MG63 (cell line): ENCODE measurements around the gene TMEM60. TPM values are rescaled to one million over a fixed set of nuclear protein-coding genes. Genes with fewer than 3 reads are reported as not detected.
A peak's percentile ranks its signal among the peaks of the same experiment; 100 is the strongest.

ENCODE experiments used
- DNase-seq: peaks from one replicate; pipeline ENCODE4 v3.0.0-alpha.2; 2020
- H3K27me3 ChIP-seq: fragments of 250-450 bp; sonication (Bioruptor Pico); 2 replicates; pipeline ENCODE4 v1.5.1; 2020; ENCODE audit warnings: mild to moderate bottlenecking, moderate library complexity
- H3K36me3 ChIP-seq: fragments of 250-450 bp; sonication (Bioruptor Pico); 2 replicates; pipeline ENCODE4 v1.5.1; 2020; ENCODE audit warnings: mild to moderate bottlenecking, moderate library complexity
- H3K4me3 ChIP-seq: fragments of 250-450 bp; sonication (Bioruptor Pico); 2 replicates; pipeline ENCODE4 v1.5.1; 2020; ENCODE audit warnings: mild to moderate bottlenecking, moderate library complexity
- H3K9me3 ChIP-seq: fragments of 250-450 bp; sonication (Bioruptor Pico); 2 replicates; pipeline ENCODE4 v1.5.1; 2020; ENCODE audit warnings: mild to moderate bottlenecking, moderate library complexity
- total RNA-seq: library from RNA; depleted of rRNA; stranded (reverse); fragments of >200 nt; shearing (Covaris generic); gene quantifications from 2 replicates; pipeline ENCODE4 v1.2.3, GENCODE V29; 2014; ENCODE audit warnings: low replicate concordance; rRNA removed

TMEM60 gene
- total RNA-seq, 1 experiment from 2014 or later = 6.0 TPM

DNA sequence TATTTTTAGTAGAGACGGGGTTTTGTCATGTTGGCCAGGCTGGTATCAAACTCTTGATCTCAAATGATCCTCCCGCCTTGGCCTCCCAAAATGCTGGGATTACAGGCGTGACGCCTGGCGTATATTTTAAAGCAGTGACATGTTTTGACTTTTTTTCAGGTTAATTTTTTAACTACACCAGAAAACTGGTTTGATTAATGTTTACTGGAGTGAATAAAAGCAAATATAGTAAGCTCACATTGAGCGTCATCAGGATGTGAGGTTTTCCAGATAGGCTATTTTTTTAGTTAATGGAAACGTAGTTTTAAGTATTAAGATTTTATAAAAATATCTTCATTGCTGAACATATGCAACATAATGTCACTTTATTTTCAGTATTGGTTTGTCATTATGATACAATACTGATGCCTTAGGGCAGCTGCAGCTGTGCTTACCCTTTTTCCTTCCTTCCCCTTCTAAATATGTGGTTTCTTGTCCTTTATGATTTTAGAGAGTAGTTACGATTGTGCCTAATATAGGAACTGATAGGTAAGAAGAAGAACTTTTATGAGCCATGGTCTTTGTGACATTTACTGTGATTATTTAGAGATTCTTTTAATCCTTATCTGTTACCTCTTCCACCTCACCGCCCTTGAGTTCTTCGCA is 37.3 kb downstream of the TMEM60 start:
- DNase-seq = no peak
- H3K27me3 ChIP-seq = no peaks in the 10 kb centered on the region
- H3K9me3 ChIP-seq = no peaks in the 10 kb centered on the region
- no peak overlapping the region for H3K4me3 ChIP-seq
- no peaks in the 10 kb centered on the region for H3K36me3 ChIP-seq

DNA sequence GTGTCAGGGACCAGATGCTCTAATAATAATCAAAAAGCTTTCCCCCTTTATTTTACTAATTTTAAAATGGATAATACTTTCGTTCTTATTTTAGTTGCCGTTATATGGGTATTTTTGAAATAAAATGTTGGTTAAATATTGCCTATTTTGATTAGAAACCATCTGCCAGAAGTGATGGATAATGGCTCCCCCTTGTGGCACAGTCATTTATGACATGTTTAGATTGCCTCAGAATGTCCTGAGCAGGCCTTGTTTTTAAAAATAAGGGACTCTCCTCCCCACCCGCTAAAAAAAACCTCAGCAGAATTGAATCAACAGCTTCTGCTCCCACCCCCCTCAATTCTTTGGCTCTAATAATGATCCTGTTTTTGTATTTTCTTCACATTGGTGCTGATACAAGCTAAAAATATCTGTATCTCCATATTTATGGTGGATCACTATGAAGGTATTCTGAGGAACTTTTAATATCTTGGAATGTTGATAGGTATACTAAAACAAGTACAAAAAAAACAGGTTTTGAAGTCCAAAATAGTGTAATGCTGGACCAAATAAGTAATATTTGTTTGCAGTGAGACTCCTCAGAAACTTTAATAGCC is 38.8 kb downstream of the TMEM60 start:
- no peaks in the 10 kb centered on the region for H3K36me3 ChIP-seq
- peak; percentile 16 for DNase-seq
- H3K4me3 ChIP-seq = no peak overlapping the region

DNA sequence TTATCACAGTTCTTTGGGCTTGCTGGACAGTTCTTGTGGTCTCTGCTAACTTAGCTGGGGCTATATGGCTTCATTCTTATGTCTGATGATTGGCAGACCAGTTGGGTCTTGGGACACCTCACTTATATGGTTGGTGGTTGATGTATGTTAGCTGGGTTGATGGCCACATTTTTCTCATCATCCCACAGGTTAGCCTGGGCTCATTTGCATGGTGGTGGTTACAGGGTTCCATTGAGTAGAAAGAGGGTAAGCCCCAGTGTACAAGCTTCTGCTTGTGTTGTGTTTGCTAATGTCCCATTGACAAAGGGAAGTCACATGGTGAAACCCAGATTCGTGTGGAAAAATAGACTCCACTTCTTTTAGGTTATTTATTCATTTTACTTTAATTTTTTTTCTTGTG is 40.6 kb downstream of the TMEM60 start:
- no peaks in the 10 kb centered on the region for H3K36me3 ChIP-seq
- H3K9me3 ChIP-seq = no peaks in the 10 kb centered on the region
- H3K4me3 ChIP-seq = no peak overlapping the region
- no peak for DNase-seq
- no peaks in the 10 kb centered on the region for H3K27me3 ChIP-seq

More for the DNA sequence above, 38.8 kb downstream of the TMEM60 start:
- Histone ChIP-seq H3K27me3 (no peaks in the 10 kb centered on the region), H3K9me3 (no peaks in the 10 kb centered on the region)

DNA sequence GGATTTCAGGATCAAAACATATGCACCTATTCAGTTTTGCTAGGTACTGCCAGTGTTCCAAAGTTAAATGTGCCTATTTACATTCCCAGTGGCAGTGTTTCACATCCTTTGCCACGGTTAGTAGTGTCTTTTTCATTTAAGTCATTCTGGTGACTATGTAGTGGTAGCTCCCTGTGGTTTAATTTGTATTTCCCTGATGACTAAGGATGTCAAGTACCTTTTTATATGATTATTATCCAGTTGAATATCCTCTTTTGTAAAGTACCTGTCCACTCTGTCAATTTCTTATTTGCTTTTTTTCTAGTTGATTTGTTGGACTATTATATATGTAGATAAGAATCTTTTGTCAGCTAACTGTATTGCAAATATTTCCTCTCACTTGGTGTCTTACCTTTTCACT is 45.1 kb downstream of the TMEM60 start:
- DNase-seq = no peak
- Histone ChIP-seq H3K9me3 (no peaks in the 10 kb centered on the region), H3K4me3 (no peak overlapping the region), H3K27me3 (no peaks in the 10 kb centered on the region), H3K36me3 (no peaks in the 10 kb centered on the region; the same call in 1 of the 2 replicates)

DNA sequence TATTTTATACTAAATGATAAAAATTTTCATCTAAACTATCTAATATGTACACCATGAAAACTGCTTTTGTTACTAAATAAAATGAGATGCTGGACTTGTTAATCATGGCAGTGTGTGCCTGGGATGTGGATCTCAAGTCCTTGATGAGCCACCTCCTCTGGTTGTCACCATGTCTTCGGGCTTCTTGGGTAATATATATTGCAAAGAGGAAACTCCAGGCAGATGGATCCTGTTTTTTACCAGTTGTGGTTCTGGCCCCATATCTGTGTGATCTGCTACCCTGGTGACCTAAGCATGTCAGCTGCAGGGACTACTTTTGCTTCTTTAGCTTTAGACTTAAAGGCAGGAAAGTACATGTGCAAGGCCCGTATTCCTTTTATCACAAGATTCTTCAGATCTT is 46.2 kb downstream of the TMEM60 start:
- no peaks in the 10 kb centered on the region; the same call in 1 of the 2 replicates for H3K36me3 ChIP-seq
- no peak for DNase-seq
- no peak overlapping the region for H3K4me3 ChIP-seq
- no peaks in the 10 kb centered on the region for H3K27me3 ChIP-seq
- H3K9me3 ChIP-seq = no peaks in the 10 kb centered on the region

DNA sequence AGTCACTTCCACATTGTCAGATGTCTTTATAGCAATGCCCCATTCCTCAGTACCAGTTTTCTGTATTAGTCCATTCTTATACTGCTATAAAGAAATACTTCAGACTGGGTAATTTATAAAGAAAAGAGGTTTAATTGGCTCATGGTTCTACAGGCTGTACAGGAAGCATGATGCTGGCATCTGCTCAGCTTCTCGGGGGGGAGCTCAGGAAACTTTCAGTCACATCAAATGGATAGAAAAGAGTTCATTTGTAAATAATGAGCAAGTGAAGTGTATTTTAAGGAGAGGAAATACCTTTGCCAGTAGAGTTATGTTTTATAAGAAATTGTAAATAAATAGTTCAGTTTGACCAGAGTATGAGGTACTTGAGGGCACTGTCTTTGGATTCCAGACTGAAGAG is 50.5 kb downstream of the TMEM60 start:
- Histone ChIP-seq H3K4me3 (no peak overlapping the region), H3K27me3 (no peaks in the 10 kb centered on the region), H3K9me3 (no peaks in the 10 kb centered on the region), H3K36me3 (no peaks in the 10 kb centered on the region; the same call in 1 of the 2 replicates)
- no peak for DNase-seq

DNA sequence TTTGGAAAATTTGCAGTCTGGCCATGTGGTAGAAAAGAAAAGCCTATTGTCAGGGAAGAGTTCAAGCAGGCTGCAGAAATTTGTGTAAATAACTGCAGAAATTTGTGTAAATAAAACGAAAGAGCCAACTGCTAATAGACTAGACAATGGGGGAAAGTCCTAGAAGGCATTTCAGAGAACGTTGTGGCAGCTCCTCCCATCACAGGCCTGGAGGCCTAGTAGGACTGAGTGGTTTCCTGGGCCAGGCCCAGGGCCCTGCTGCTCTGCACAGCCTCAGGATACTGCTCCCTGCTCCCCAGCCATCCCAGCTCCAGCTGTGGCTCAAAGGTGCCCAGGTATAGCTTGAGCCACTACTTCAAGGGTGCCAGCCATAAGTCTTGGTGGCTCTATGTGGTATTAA is 51.1 kb downstream of the TMEM60 start:
- Histone ChIP-seq H3K27me3 (no peaks in the 10 kb centered on the region), H3K9me3 (no peaks in the 10 kb centered on the region), H3K36me3 (no peaks in the 10 kb centered on the region; the same call in 1 of the 2 replicates), H3K4me3 (no peak overlapping the region)
- DNase-seq = no peak

DNA sequence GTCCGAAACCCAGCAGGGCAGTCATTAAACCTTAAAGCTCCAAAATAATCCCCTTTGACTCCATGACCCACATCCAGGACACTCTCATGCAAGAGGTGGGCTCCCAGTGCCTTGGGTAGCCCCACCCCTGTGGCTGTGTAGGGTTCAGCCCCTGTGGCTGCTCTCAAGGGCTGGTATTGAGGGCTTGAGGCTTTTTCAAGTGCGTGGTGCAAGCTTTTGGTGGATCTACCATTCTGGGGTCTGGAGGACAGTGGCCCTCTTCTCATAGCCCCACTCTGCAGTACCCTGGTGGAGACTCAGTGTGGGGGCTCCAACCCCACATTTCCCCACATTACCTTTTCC is 51.4 kb downstream of the TMEM60 start:
- Histone ChIP-seq H3K36me3 (no peaks in the 10 kb centered on the region; the same call in 1 of the 2 replicates), H3K27me3 (no peaks in the 10 kb centered on the region), H3K4me3 (no peak overlapping the region), H3K9me3 (no peaks in the 10 kb centered on the region)
- no peak for DNase-seq

DNA sequence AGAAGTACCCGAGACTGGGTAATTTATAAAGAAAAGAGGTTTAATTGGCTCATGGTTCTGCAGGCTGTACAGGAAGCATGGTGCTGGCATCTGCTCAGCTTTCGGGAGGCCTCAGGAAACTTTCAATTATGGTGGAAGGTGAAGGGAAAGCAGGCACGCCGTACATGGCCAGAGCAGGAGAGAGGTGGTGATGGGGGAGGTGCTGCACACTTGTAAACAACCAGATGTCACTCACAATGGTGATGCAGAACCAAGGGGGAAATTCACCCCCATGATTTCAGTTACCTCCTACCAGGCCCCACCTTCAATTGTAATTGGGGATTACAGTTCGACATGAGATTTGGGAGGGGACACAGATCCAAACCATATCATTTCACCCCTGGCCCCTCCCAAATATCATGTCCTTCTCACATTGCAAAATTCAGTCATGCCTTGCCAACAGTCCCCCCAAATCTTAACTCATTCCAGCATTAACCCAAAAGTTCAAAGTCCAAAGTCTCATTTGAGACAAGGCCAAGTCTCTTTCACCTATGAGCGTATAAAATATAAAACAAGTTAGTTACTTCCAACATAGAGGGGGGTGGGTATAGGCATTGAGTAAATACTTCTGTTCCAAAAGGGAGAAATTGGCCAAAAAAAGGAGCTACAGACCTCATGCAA is 51.9 kb downstream of the TMEM60 start:
- Histone ChIP-seq H3K36me3 (no peaks in the 10 kb centered on the region; the same call in 1 of the 2 replicates), H3K4me3 (no peak overlapping the region), H3K9me3 (no peaks in the 10 kb centered on the region), H3K27me3 (no peaks in the 10 kb centered on the region)
- no peak for DNase-seq

DNA sequence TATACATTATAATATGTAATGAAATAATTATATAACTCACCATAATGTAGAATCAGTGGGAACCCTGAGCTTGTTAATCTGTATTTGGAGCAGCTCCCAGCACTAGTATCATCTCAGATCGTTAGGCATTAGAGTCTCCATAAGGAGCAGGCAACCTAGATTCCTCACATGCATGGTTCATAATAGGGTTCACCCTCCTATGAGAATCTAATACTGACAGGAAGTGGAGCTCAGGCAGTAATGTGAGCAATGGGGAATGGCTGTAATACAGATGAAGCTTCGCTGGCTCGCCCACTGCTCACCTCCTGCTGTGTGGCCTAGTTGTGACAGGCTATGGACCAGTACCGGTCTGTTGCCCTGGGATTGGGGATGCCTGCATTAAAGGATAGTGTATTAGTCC is 52.5 kb downstream of the TMEM60 start:
- no peaks in the 10 kb centered on the region for H3K27me3 ChIP-seq
- H3K36me3 ChIP-seq = no peaks in the 10 kb centered on the region; the same call in 1 of the 2 replicates
- DNase-seq = no peak
- no peak overlapping the region for H3K4me3 ChIP-seq
- no peaks in the 10 kb centered on the region for H3K9me3 ChIP-seq

Other genes with a start within 250 kb of the TMEM60 start
- 11.2 and 19.1 TPM in 2 replicates for gene RSBN1L, start 102.0 kb downstream of the TMEM60 start, total RNA-seq
- gene PHTF2, start 339 bp upstream of the TMEM60 start, total RNA-seq = 5.0 and 5.7 TPM in 2 replicates